PC-9 (cell line): ENCODE data around the gene STK38L.

Experiments used
- CTCF ChIP-seq: fragments of 200-600 bp; sonication (generic); conservative IDR thresholded peaks from 2 replicates; pipeline ENCODE4 v1.6.1; 2017; ENCODE audit warnings: mixed run types, antibody characterized with exemption, mild to moderate bottlenecking, moderate library complexity
- EZH2 ChIP-seq: fragments of 200-600 bp; sonication (generic); IDR thresholded peaks from 2 replicates; pipeline ENCODE4 v1.8.0; 2017; ENCODE audit warnings: antibody characterized with exemption, low read depth

GRCh38 chr12:27213304-27213703 lies 30.8 kb upstream of the STK38L start:
- no peak for TF ChIP-seq CTCF
- TF ChIP-seq EZH2: no peak
